ENCODE results near the gene CPXM2. TPM values are rescaled to one million over a fixed set of nuclear protein-coding genes. Genes with fewer than 3 reads are reported as not detected.

The CPXM2 gene
- total RNA-seq, 4 donors from 2014 or later: 56.8 to 150 (median 96.9) TPM

- peaks cover 0 to 28% (median 24%) of the 10 kb centered on the region in 4 donors for H3K4me1 ChIP-seq
- intact Hi-C loops (cut with DNase I): loop anchor here (10.0 kb wide), 1 partner anchor 216 kb away; no protein-coding TSS in a partner anchor
These were observed 142.9 kb downstream of the CPXM2 start for GRCh38 chr10:123748711-123749110.

GRCh38 chr10:123747426-123747825 is 144.2 kb downstream of the CPXM2 start:
- H3K36me3 ChIP-seq: peaks cover 0 to 35% (median 18%) of the 10 kb centered on the region in 4 donors
- H3K27ac ChIP-seq (replicated peaks in 1 of 4): no peak overlapping the region
- no peak for DNase-seq (ENCODE audit: extremely low spot score)
- 100% methylated on average over 3 of the region's 3 CpGs for WGBS
- intact Hi-C loops (cut with DNase I): loop anchor here (10.0 kb wide), 1 partner anchor 217 kb away; no protein-coding TSS in a partner anchor
- no peak overlapping the region for H3K4me3 ChIP-seq
- no peaks in the 10 kb centered on the region for H3K27me3 ChIP-seq
- H3K4me1 ChIP-seq: peaks cover 0 to 33% (median 29%) of the 10 kb centered on the region in 4 donors
- TF ChIP-seq EP300 (IDR thresholded peaks at IDR 0.05) (no peak), CTCF (IDR thresholded peaks at IDR 0.05) (no peak), POLR2AphosphoS5 (IDR thresholded peaks at IDR 0.05) (no peak), POLR2A (IDR thresholded peaks at IDR 0.05; ENCODE audit: low read depth) (no peak)
- no peaks in the 10 kb centered on the region for H3K9me3 ChIP-seq

More at GRCh38 chr10:123748711-123749110, 142.9 kb downstream of the CPXM2 start:
- DNase-seq (ENCODE audit: extremely low spot score): no peak
- no peak overlapping the region for H3K27ac ChIP-seq (replicated peaks in 1 of 4)
- WGBS: 87% methylated on average over 12 of the region's 15 CpGs
- H3K4me3 ChIP-seq: no peak overlapping the region
- H3K27me3 ChIP-seq: no peaks in the 10 kb centered on the region
- no peaks in the 10 kb centered on the region for H3K9me3 ChIP-seq
- H3K36me3 ChIP-seq: peaks cover 0 to 48% (median 23%) of the 10 kb centered on the region in 4 donors
- TF ChIP-seq EP300 (IDR thresholded peaks at IDR 0.05) (no peak), CTCF (IDR thresholded peaks at IDR 0.05) (no peak), POLR2AphosphoS5 (IDR thresholded peaks at IDR 0.05) (no peak), POLR2A (IDR thresholded peaks at IDR 0.05; ENCODE audit: low read depth) (no peak)

- WGBS: 70% methylated on average over 5 of the region's 8 CpGs
- intact Hi-C loops (cut with DNase I): loop anchor here (10.0 kb wide), 1 partner anchor 218 kb away; no protein-coding TSS in a partner anchor
- TF ChIP-seq POLR2A (IDR thresholded peaks at IDR 0.05; ENCODE audit: low read depth) (no peak), EP300 (IDR thresholded peaks at IDR 0.05) (no peak), POLR2AphosphoS5 (IDR thresholded peaks at IDR 0.05) (no peak), CTCF (IDR thresholded peaks at IDR 0.05) (no peak)
- Histone ChIP-seq H3K9me3 (no peaks in the 10 kb centered on the region), H3K27ac (replicated peaks in 1 of 4) (no peak overlapping the region), H3K36me3 (peaks cover 0 to 32% (median 18%) of the 10 kb centered on the region in 4 donors), H3K27me3 (no peaks in the 10 kb centered on the region), H3K4me3 (no peak overlapping the region), H3K4me1 (peaks cover 0 to 33% (median 29%) of the 10 kb centered on the region in 4 donors)
- no peak for DNase-seq (ENCODE audit: extremely low spot score)
These were observed 144.7 kb downstream of the CPXM2 start for GRCh38 chr10:123746942-123747341.

- intact Hi-C loops (cut with DNase I): loop anchor here (10.0 kb wide), 1 partner anchor 218 kb away; no protein-coding TSS in a partner anchor
- no peak overlapping the region for H3K4me3 ChIP-seq
- no peak overlapping the region for H3K27ac ChIP-seq (replicated peaks in 1 of 4)
- no peaks in the 10 kb centered on the region for H3K9me3 ChIP-seq
- no peaks in the 10 kb centered on the region for H3K27me3 ChIP-seq
- H3K4me1 ChIP-seq: peaks cover 0 to 33% (median 29%) of the 10 kb centered on the region in 4 donors
- H3K36me3 ChIP-seq: peaks cover 0 to 32% (median 18%) of the 10 kb centered on the region in 4 donors
- DNase-seq (ENCODE audit: extremely low spot score): no peak
- no peak for TF ChIP-seq POLR2AphosphoS5 (IDR thresholded peaks at IDR 0.05)
- 75% methylated on average over 6 of the region's 7 CpGs for WGBS
These were observed 145.1 kb downstream of the CPXM2 start for GRCh38 chr10:123746520-123746919.

GRCh38 chr10:123746061-123746460 is 145.5 kb downstream of the CPXM2 start:
- WGBS: 39% methylated on average over 4 of the region's 4 CpGs
- Histone ChIP-seq H3K4me1 (peaks cover 0 to 33% (median 29%) of the 10 kb centered on the region in 4 donors), H3K27me3 (no peaks in the 10 kb centered on the region), H3K4me3 (no peak overlapping the region), H3K27ac (replicated peaks in 1 of 4) (no peak overlapping the region), H3K36me3 (peaks cover 0 to 28% (median 17%) of the 10 kb centered on the region in 4 donors), H3K9me3 (no peaks in the 10 kb centered on the region)
- DNase-seq (ENCODE audit: extremely low spot score): no peak
- TF ChIP-seq POLR2A (IDR thresholded peaks at IDR 0.05; ENCODE audit: low read depth) (no peak), CTCF (IDR thresholded peaks at IDR 0.05) (no peak), EP300 (IDR thresholded peaks at IDR 0.05) (no peak), POLR2AphosphoS5 (IDR thresholded peaks at IDR 0.05) (no peak)
- intact Hi-C loops (cut with DNase I): loop anchor here (10.0 kb wide), 1 partner anchor 219 kb away; no protein-coding TSS in a partner anchor

Measured in esophagus muscularis mucosa (tissue), 4 donors.